K562 (cell line): ENCODE measurements around the gene DHX29. TPM values are rescaled to one million over a fixed set of nuclear protein-coding genes. Genes with fewer than 3 reads are reported as not detected.

Source experiments
- ATAC-seq: fragments of 200-7000 bp; cut with Tn5 transposase; 3 replicates; pipeline ENCODE4 v1.9.1; 2020; ENCODE audit warnings: moderate library complexity
- BruUV-seq: library from RNA; stranded (reverse); fragments of 400-500 nt; replicated peaks from 2 replicates; lab custom pipeline; 2021; lab: Mats Ljungman, UMichigan
- CTCF ChIA-PET: fragments of 300-600 bp; formaldehyde crosslinking; extraction: SDS; loops from one replicate; lab custom pipeline; 2021; ENCODE audit warnings: low intra/inter-chr PET ratio; lab: Yijun Ruan, JAX
- POLR2A ChIA-PET: fragments of 300-600, 350-650 bp; sonication (Branson Sonifier 250); formaldehyde crosslinking; extraction: SDS; loops from one replicate; lab custom pipeline; 2021; ENCODE audit warnings: antibody characterized with exemption, inconsistent platforms; lab: Yijun Ruan, JAX
- DNase-seq, 4 experiments: peaks; one replicate each; pipeline versions ENCODE4 v3.0.0 to v3.0.0-alpha.2; 2011 to 2018; ENCODE audit warnings: low spot score in 3 of 4, mixed read lengths in 3 of 4; ENCODE audit errors: extremely low read depth in 1 of 4
- FAIRE-seq: peaks from 2 replicates; lab custom pipeline; 2011; peaks lifted over from hg19 to GRCh38; lab: Jason Lieb, UNC
- H2AFZ ChIP-seq: 2 replicates; pipeline ENCODE4 v1.6.0; 2011; ENCODE audit warnings: low read depth, low read length, control low read depth, inconsistent platforms
- H3K27ac ChIP-seq: fragments of 200-600 bp; 3 replicates; pipeline ENCODE4 v1.8.0; 2011; ENCODE audit warnings: low read depth, mild to moderate bottlenecking, control low read depth, inconsistent platforms, low read length, moderate library complexity, mixed read lengths; ENCODE audit errors: extremely low read depth
- H3K27me3 ChIP-seq, 2 experiments: fragments of 300-600 bp in 1 of 2; 2 replicates in 1 of 2; 3 replicates in 1 of 2; pipeline versions ENCODE4 v1.6.0 to v1.8.0; 2011; ENCODE audit warnings: inconsistent platforms in 2 of 2, low read length in 2 of 2, mild to moderate bottlenecking in 1 of 2, mixed read lengths in 1 of 2, moderate library complexity in 1 of 2; ENCODE audit not compliant: control insufficient read depth in 2 of 2, insufficient read depth in 2 of 2
- H3K36me3 ChIP-seq: fragments of 300-600 bp; 3 replicates; pipeline ENCODE4 v1.8.0; 2011; ENCODE audit warnings: mild to moderate bottlenecking, low read length, inconsistent platforms; ENCODE audit not compliant: control insufficient read depth, insufficient read depth
- H3K4me1 ChIP-seq, 2 experiments: fragments of 200-600 bp in 1 of 2; replicated peaks in 1 of 2; 2 replicates in 1 of 2; 3 replicates in 1 of 2; pipeline versions ENCODE4 v1.5.1 to v1.8.0; 2011; ENCODE audit warnings: inconsistent platforms in 2 of 2, low read length in 2 of 2, mild to moderate bottlenecking in 1 of 2, mixed read lengths in 1 of 2, moderate library complexity in 1 of 2; ENCODE audit not compliant: control insufficient read depth in 2 of 2, insufficient read depth in 2 of 2
- H3K4me2 ChIP-seq: 2 replicates; pipeline ENCODE4 v1.6.1; 2011; ENCODE audit warnings: low read length, control low read depth, inconsistent platforms, mixed read lengths; ENCODE audit not compliant: insufficient read depth
- H3K4me3 ChIP-seq: fragments of 200-600 bp; sonication (generic), shearing (Covaris generic); 2 replicates; pipeline ENCODE4 v1.5.1; 2016; ENCODE audit warnings: control low read depth, inconsistent platforms
- H3K79me2 ChIP-seq: fragments of 200-600 bp; 3 replicates; pipeline ENCODE4 v1.8.0; 2011; ENCODE audit warnings: low read length, inconsistent platforms; ENCODE audit not compliant: control insufficient read depth, insufficient read depth
- H3K9ac ChIP-seq, 2 experiments: 2 replicates each; pipeline versions ENCODE4 v1.6.0 to v1.6.1; 2011; ENCODE audit warnings: low read depth in 2 of 2, low read length in 2 of 2, control low read depth in 1 of 2, inconsistent platforms in 1 of 2, mild to moderate bottlenecking in 1 of 2, mixed read lengths in 1 of 2; ENCODE audit not compliant: insufficient read depth in 1 of 2
- H3K9me1 ChIP-seq: one replicate; pipeline ENCODE4 v1.6.0; 2011; ENCODE audit warnings: inconsistent platforms, mild to moderate bottlenecking, low read length, moderate library complexity; ENCODE audit not compliant: control insufficient read depth, insufficient read depth
- H3K9me3 ChIP-seq: replicated peaks from 2 replicates; pipeline ENCODE4 v1.5.1; 2011; ENCODE audit warnings: low read depth, low read length, inconsistent platforms; ENCODE audit not compliant: control insufficient read depth, insufficient read depth
- H4K20me1 ChIP-seq: replicated peaks from 2 replicates; pipeline ENCODE4 v1.6.1; 2011; ENCODE audit warnings: low read length, inconsistent platforms, mixed read lengths; ENCODE audit not compliant: control insufficient read depth, insufficient read depth
- KLF6 ChIP-seq: fragments of 250-450 bp; sonication (Bioruptor Pico); IDR thresholded peaks from 2 replicates; pipeline ENCODE4 v1.4.0; 2020; ENCODE audit warnings: mild to moderate bottlenecking, moderate library complexity, borderline replicate concordance
- PHTF2 ChIP-seq: fragments of 250-450 bp; sonication (Bioruptor Pico); IDR thresholded peaks from 2 replicates; pipeline ENCODE4 v1.5.0; 2021; ENCODE audit warnings: mild to moderate bottlenecking
- SFPQ ChIP-seq: fragments of 200-400 bp; formaldehyde crosslinking; IDR thresholded peaks from 2 replicates; pipeline ENCODE4 v1.6.1; 2017; ENCODE audit warnings: mild to moderate bottlenecking, low read depth, low read length, moderate library complexity
- WGBS: fragments of 100-300 bp; shearing (Covaris generic); methylation state at CpG from one replicate; pipeline ENCODE4 v1.1.6; 2016; ENCODE audit warnings: low coverage, mixed read lengths; ENCODE audit not compliant: insufficient coverage; ENCODE audit errors: missing lambda C conversion rate; 5-methylcytosine and 5-hydroxymethylcytosine counted together
- in situ Hi-C: fragments of 300-500 bp; cut with MboI; formaldehyde crosslinking; loops from 4 replicates; pipeline ENCODE4 v1.15.0; 2018; ENCODE audit warnings: inconsistent platforms, mixed read lengths
- intact Hi-C: fragments of 100-400 bp; cut with micrococcal nuclease; formaldehyde crosslinking; loops from 2 replicates; pipeline ENCODE4 v1.14.2; 2022
- polyA plus RNA-seq, 8 experiments: library from polyadenylated mRNA; depleted of rRNA in 4 of 8; stranded (reverse) in 5 of 8; unstranded in 3 of 8; fragments of >200 nt; fragmentation: Nextera tagmentation in 2 of 8; fragmentation: Illumina TruSeq in 1 of 8; extraction: Ambion mirVana in 2 of 8; extraction: Trizol in 1 of 8; gene quantifications; 2 replicates each; pipeline versions ENCODE4 v1.2.1 to v1.2.3, GENCODE V29; 2011 to 2014; ENCODE audit warnings: inconsistent platforms in 1 of 8, missing spikeins in 1 of 8
- total RNA-seq, 7 experiments: library from RNA; depleted of rRNA in 6 of 7; stranded (reverse); fragments of >200 nt in 6 of 7; fragmentation: Illumina TruSeq in 2 of 7; extraction: Trizol in 2 of 7; gene quantifications; 2 replicates each; pipeline versions ENCODE4 v1.2.1 to v1.2.3, GENCODE V29; 2011 to 2021; ENCODE audit warnings: low replicate concordance in 1 of 7

DHX29 gene
- total and polyA plus RNA-seq, 9 of the 15 experiments (the other 6 are each of a cell fraction or from before 2014, with no cell fraction given), result 7.5 to 42.1 (median 25.0) TPM

- WGBS, result 97% methylated on average over 2 of the region's 2 CpGs
- Histone ChIP-seq H3K4me3 (no peak overlapping the region), H3K27me3 (no peaks in the 10 kb centered on the region), H3K4me1 (peaks cover 0 to 6% of the 10 kb centered on the region in 2 experiments; a peak in 2 of 5 replicates), H3K36me3 (peaks cover 52% of the 10 kb centered on the region), H3K4me2 (no peak overlapping the region), H4K20me1 (no peaks in the 10 kb centered on the region), H3K27ac (no peak overlapping the region), H2AFZ (no peak overlapping the region), H3K9me3 (peaks cover 7% of the 10 kb centered on the region), H3K9me1 (no peaks in the 10 kb centered on the region), H3K9ac (no peak overlapping the region), H3K79me2 (peaks cover 76% of the 10 kb centered on the region)
- no TSS peak for BruUV-seq
- ATAC-seq, result no peak
- ChIA-PET CTCF (no interaction called here), POLR2A (interaction anchor here (0.7 kb wide), 1 partner anchor 16 kb away, joined by 3 read pairs; no protein-coding TSS in a partner anchor)
- DNase-seq, result no peak
- TF ChIP-seq SFPQ (no peak), KLF6 (CRISPR knock-in tag) (no peak), PHTF2 (CRISPR knock-in tag) (no peak)
- in situ Hi-C loops, result no loop called here
- intact Hi-C loops, result loop anchor here (10.0 kb wide), 1 partner anchor 126 kb away; the partner anchor contains the start of gene CDC20B
- FAIRE-seq, result no peak
Observed at GRCh38 chr5:55300890-55301289, 6.6 kb downstream of the DHX29 start.
